Measurements from ENCODE around the gene FAM83F. TPM values are rescaled to one million over a fixed set of nuclear protein-coding genes. Genes with fewer than 3 reads are reported as not detected.
"Not testable (repeated sequence)": the region's sequence is repeated elsewhere in the genome, so short reads cannot be mapped to it uniquely, and the experiment has no call there.

FAM83F gene
- total RNA-seq, 8 experiments from 2014 or later = under 0.01 to 0.47 (median 0.22) TPM

- peaks cover 0 to 4% of the 10 kb centered on the region in 2 donors for H3K4me1 ChIP-seq (replicated peaks in 1 of 2)
- no peak for ATAC-seq (replicated peaks in 6 of 8)
- in situ Hi-C loops (cut with MboI; ENCODE audit: low pct_unique_long_range_greater_than_20kb in 2 of 9, low sequenced_read_pairs in 9 of 9, unreplicated experiment in 9 of 9) = no loop called here
- 67 to 83% (median 79%) methylated on average over 2 to 9 of the region's 9 CpGs for WGBS, 10 experiments
- H3K27ac ChIP-seq = no peak overlapping the region
- no peak overlapping the region for H3K4me3 ChIP-seq
These were observed 3.4 kb upstream of the FAM83F start for GRCh38 chr22:39991159-39991860.

GRCh38 chr22:39992088-39992826 lies 2.5 kb upstream of the FAM83F start:
- WGBS, 10 experiments = 62 to 100% (median 78%) methylated on average over 1 to 5 of the region's 5 CpGs; no CpG with 5 or more reads in 2 of the 10 experiments
- Histone ChIP-seq H3K4me1 (replicated peaks in 1 of 2) (peaks cover 0 to 11% of the 10 kb centered on the region in 2 donors), H3K4me3 (no peak overlapping the region), H3K27ac (no peak overlapping the region)
- ATAC-seq (replicated peaks in 6 of 8) = no peak
- in situ Hi-C loops (cut with MboI; ENCODE audit: low pct_unique_long_range_greater_than_20kb in 2 of 9, low sequenced_read_pairs in 9 of 9, unreplicated experiment in 9 of 9) = no loop called here

- H3K27ac ChIP-seq; H3K4me3 ChIP-seq; in situ Hi-C loops (cut with MboI; ENCODE audit: low pct_unique_long_range_greater_than_20kb in 2 of 9, low sequenced_read_pairs in 9 of 9, unreplicated experiment in 9 of 9); ATAC-seq (replicated peaks in 6 of 8): not testable (repeated sequence)
- WGBS, 10 experiments = 28 to 96% (median 89%) methylated on average over 1 to 7 of the region's 7 CpGs; no CpG with 5 or more reads in 2 of the 10 experiments
- H3K4me1 ChIP-seq (replicated peaks in 1 of 2) = peaks cover 3 to 17% of the 10 kb centered on the region in 2 donors
These were observed 1.9 kb upstream of the FAM83F start for GRCh38 chr22:39992894-39993293.

GRCh38 chr22:39994041-39994565 lies 651 bp upstream of the FAM83F start:
- ATAC-seq (replicated peaks in 6 of 8) = no peak
- in situ Hi-C loops (cut with MboI; ENCODE audit: low pct_unique_long_range_greater_than_20kb in 2 of 9, low sequenced_read_pairs in 9 of 9, unreplicated experiment in 9 of 9) = no loop called here
- 47 to 100% (median 75%) methylated on average over 1 to 13 of the region's 20 CpGs; no CpG with 5 or more reads in 3 of the 10 experiments for WGBS, 10 experiments
- Histone ChIP-seq H3K4me3 (no peak overlapping the region), H3K4me1 (replicated peaks in 1 of 2) (peaks cover 15 to 30% of the 10 kb centered on the region in 2 donors), H3K27ac (no peak overlapping the region)

- H3K4me1 ChIP-seq (replicated peaks in 1 of 2) = peaks cover 28 to 40% of the 10 kb centered on the region in 2 donors
- 50 to 92% (median 78%) methylated on average over 1 to 7 of the region's 35 CpGs; no CpG with 5 or more reads in 4 of the 10 experiments for WGBS, 10 experiments
- ATAC-seq (replicated peaks in 6 of 8) = no peak
- in situ Hi-C loops (cut with MboI; ENCODE audit: low pct_unique_long_range_greater_than_20kb in 2 of 9, low sequenced_read_pairs in 9 of 9, unreplicated experiment in 9 of 9) = no loop called here
- no peak overlapping the region for H3K4me3 ChIP-seq
- H3K27ac ChIP-seq = no peak overlapping the region
These were observed 869 bp downstream of the FAM83F start for GRCh38 chr22:39995393-39996252.

GRCh38 chr22:39996732-39997131 lies 2.0 kb downstream of the FAM83F start:
- 0 to 67% (median 43%) methylated on average over 1 to 3 of the region's 3 CpGs; no CpG with 5 or more reads in 1 of the 10 experiments for WGBS, 10 experiments
- Histone ChIP-seq H3K27ac (no peak overlapping the region), H3K4me1 (replicated peaks in 1 of 2) (peaks cover 30 to 40% of the 10 kb centered on the region in 2 donors), H3K4me3 (no peak overlapping the region)
- in situ Hi-C loops (cut with MboI; ENCODE audit: low pct_unique_long_range_greater_than_20kb in 2 of 9, low sequenced_read_pairs in 9 of 9, unreplicated experiment in 9 of 9) = no loop called here
- ATAC-seq (replicated peaks in 6 of 8) = peak in 2 of 8 experiments; percentile 7 to 10

- Histone ChIP-seq H3K4me3 (no peak overlapping the region), H3K27ac (no peak overlapping the region), H3K4me1 (replicated peaks in 1 of 2) (peaks cover 30 to 40% of the 10 kb centered on the region in 2 donors)
- 16 to 85% (median 67%) methylated on average over 1 to 2 of the region's 3 CpGs; no CpG with 5 or more reads in 3 of the 10 experiments for WGBS, 10 experiments
- ATAC-seq (replicated peaks in 6 of 8) = no peak
- in situ Hi-C loops (cut with MboI; ENCODE audit: low pct_unique_long_range_greater_than_20kb in 2 of 9, low sequenced_read_pairs in 9 of 9, unreplicated experiment in 9 of 9) = no loop called here
These were observed 2.7 kb downstream of the FAM83F start for GRCh38 chr22:39997421-39997820.

GRCh38 chr22:39997939-39998726 lies 3.4 kb downstream of the FAM83F start:
- Histone ChIP-seq H3K4me3 (no peak overlapping the region), H3K4me1 (replicated peaks in 1 of 2) (peaks cover 30 to 42% of the 10 kb centered on the region in 2 donors), H3K27ac (no peak overlapping the region)
- ATAC-seq (replicated peaks in 6 of 8) = peak; percentile 48 to 84 (median 74)
- in situ Hi-C loops (cut with MboI; ENCODE audit: low pct_unique_long_range_greater_than_20kb in 2 of 9, low sequenced_read_pairs in 9 of 9, unreplicated experiment in 9 of 9) = no loop called here
- WGBS, 10 experiments = 10 to 46% (median 30%) methylated on average over 1 to 6 of the region's 11 CpGs; no CpG with 5 or more reads in 5 of the 10 experiments

GRCh38 chr22:39999144-39999757 lies 4.5 kb downstream of the FAM83F start:
- 27 to 95% (median 83%) methylated on average over 2 to 7 of the region's 16 CpGs; no CpG with 5 or more reads in 4 of the 10 experiments for WGBS, 10 experiments
- no peak overlapping the region for H3K4me3 ChIP-seq
- no peak overlapping the region for H3K27ac ChIP-seq
- no peak for ATAC-seq (replicated peaks in 6 of 8)
- peaks cover 38 to 50% of the 10 kb centered on the region in 2 donors for H3K4me1 ChIP-seq (replicated peaks in 1 of 2)
- in situ Hi-C loops (cut with MboI; ENCODE audit: low pct_unique_long_range_greater_than_20kb in 2 of 9, low sequenced_read_pairs in 9 of 9, unreplicated experiment in 9 of 9) = no loop called here

- H3K27ac ChIP-seq = no peak overlapping the region
- WGBS, 10 experiments = 50 to 100% (median 80%) methylated on average over 1 to 5 of the region's 5 CpGs; no CpG with 5 or more reads in 4 of the 10 experiments
- H3K4me1 ChIP-seq (replicated peaks in 1 of 2) = peaks cover 45 to 53% of the 10 kb centered on the region in 2 donors
- in situ Hi-C loops (cut with MboI; ENCODE audit: low pct_unique_long_range_greater_than_20kb in 2 of 9, low sequenced_read_pairs in 9 of 9, unreplicated experiment in 9 of 9) = no loop called here
- H3K4me3 ChIP-seq = no peak overlapping the region
- ATAC-seq (replicated peaks in 6 of 8) = peak in 1 of 8 experiments; percentile 19
These were observed 5.4 kb downstream of the FAM83F start for GRCh38 chr22:40000171-40000570.

- peaks cover 54 to 60% of the 10 kb centered on the region in 2 donors for H3K4me1 ChIP-seq (replicated peaks in 1 of 2)
- no peak for ATAC-seq (replicated peaks in 6 of 8)
- 80 to 100% (median 92%) methylated on average over 1 to 4 of the region's 4 CpGs; no CpG with 5 or more reads in 4 of the 10 experiments for WGBS, 10 experiments
- H3K4me3 ChIP-seq = no peak overlapping the region
- no peak overlapping the region for H3K27ac ChIP-seq
- in situ Hi-C loops (cut with MboI; ENCODE audit: low pct_unique_long_range_greater_than_20kb in 2 of 9, low sequenced_read_pairs in 9 of 9, unreplicated experiment in 9 of 9) = no loop called here
These were observed 6.4 kb downstream of the FAM83F start for GRCh38 chr22:40001106-40001505.
